Pulmonary artery endothelial cell (primary cell): ENCODE measurements around the gene NXNL2. TPM values are rescaled to one million over a fixed set of nuclear protein-coding genes. Genes with fewer than 3 reads are reported as not detected.

Source experiments
- DNase-seq: peaks from one replicate; pipeline ENCODE4 v3.0.0-alpha.2; 2011; ENCODE audit warnings: low read depth, low spot score
- total RNA-seq: library from RNA; depleted of rRNA; stranded (reverse); fragments of >200 nt; gene quantifications from 2 replicates; pipeline ENCODE4 v1.2.3, GENCODE V29; 2014

The NXNL2 gene
- total RNA-seq, 1 donor from 2014 or later: not detected

DNA sequence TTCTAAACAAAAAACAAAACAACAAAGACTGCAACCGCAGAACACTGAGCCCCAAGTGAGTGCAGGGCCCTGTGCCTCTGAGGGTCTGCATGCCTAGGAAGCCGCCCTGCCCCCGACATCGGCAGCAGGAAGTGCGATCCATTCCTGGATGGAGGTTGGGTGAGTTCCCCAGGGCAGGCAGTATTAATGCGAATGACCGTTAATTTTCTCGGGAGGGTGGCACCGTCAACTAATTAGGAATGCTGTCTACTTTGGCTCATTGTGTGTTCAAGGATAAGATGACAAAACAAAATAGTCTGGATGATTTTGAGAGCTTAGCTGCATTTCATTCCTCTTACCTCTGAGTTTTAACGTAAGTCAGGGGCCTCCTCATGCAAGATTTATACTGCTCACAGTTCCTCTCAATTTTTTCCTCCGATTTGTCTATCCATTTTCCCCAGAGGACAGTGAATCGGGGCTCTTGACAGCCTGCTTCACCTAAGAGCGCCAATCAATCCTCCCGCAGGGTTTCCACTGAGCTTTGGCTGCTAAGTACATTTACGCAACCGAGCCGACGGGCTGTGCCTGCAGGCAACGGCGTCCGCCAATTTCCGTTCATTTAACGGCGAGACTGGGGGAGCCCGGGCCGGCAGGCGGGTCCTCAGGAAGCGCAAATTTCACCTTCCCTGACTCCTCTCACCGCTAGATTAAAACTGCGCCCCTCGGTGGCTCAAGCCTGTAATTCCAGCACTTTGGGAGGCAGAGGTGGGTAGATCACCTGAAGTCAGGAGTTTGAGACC lies 2.9 kb upstream of the NXNL2 start:
- no peak for DNase-seq

GRCh38 chr9:88533951-88534455 lies 975 bp upstream of the NXNL2 start:
- no peak for DNase-seq

DNA sequence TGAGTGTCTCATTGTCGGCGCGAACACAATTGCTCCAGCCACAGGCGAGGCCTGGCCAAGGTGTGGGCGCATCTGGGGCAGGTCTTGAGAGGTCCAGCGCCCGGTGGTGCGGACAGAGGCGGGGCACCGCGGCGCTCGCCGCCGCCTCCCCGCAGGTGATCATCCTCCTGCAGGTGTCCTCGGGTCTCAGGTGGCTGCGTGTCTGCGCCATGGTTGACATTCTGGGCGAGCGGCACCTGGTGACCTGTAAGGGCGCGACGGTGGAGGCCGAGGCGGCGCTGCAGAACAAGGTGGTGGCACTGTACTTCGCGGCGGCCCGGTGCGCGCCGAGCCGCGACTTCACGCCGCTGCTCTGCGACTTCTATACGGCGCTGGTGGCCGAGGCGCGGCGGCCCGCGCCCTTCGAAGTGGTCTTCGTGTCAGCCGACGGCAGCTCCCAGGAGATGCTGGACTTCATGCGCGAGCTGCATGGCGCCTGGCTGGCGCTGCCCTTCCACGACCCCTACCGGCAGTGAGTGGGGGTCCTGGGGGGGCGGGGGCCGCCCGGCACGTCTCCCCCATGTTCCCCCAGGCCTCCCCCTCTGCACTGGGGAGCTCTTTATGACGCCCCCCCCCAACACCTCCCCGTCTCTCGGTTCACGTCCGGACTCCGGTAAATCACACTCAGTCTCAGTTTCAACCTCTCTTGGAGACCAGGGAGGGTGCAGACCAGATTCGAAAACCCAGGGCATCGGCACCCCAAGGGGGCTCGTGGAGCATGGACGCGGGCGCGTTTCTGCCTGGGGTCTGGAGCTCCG lies 446 bp downstream of the NXNL2 start:
- DNase-seq: no peak

DNA sequence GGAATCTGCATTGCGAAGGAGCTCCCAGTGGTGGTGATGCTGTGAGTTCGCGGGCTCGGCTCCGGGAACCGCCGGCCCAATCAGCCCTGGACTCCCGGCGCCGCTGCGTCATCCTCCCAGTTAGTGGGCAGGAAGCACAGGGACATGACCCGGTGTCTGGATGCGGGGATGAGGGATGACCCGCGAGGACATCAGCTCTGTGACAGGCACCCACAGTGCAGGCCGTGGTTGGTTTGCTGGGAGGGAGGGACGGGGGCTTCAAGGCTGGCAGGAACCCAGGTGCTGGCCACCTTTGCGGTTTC lies 996 bp downstream of the NXNL2 start:
- no peak for DNase-seq

- DNase-seq: no peak
Measured at GRCh38 chr9:88536951-88537760, 2.2 kb downstream of the NXNL2 start.

DNA sequence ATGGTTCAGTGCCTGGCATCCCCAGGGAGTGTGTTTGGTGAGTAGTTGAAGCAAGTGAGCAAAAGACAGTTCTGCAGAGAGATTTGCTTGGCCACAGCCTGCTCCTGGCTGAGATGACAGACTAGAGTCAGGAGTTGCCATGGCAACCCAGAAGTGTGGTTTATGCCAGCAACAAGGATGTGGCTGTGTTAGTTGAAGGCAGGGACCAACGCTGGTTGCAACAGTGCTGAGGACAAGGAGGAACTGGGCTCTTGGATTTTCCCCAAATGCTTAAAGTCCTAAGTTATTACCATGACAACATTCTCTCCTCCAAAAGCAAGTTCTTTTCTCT lies 2.7 kb downstream of the NXNL2 start:
- DNase-seq: no peak

- no peak for DNase-seq
Measured at GRCh38 chr9:88538311-88539085, 3.5 kb downstream of the NXNL2 start.

GRCh38 chr9:88539246-88539645 lies 4.3 kb downstream of the NXNL2 start:
- no peak for DNase-seq

DNA sequence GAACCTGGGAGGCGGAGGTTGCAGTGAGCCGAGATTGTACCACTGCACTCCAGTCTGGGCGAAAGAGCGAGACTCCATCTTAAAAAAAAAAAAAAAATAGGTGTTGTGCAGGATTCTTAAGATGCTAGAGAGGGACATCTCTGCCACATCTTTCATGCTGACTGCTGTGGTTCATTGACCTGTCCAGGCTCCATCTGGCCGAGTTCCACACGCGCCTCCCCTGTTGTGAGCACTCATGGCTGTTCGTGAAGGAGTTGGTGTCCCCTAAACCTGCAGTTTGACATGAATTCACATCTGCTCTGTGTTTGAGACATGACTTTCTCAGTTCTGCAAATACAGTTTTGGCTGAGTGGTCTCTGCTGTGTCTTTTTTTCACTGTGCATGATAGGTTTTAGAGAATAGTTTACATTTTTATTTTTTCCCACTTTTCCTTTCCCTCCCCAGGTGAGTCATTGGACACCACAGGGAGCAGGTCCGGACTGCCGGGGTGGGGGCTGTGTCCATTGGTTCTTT lies 5.3 kb downstream of the NXNL2 start:
- no peak for DNase-seq

- DNase-seq: no peak
Measured at GRCh38 chr9:88544245-88544644, 9.3 kb downstream of the NXNL2 start.

- no peak for DNase-seq
Measured at GRCh38 chr9:88551546-88552137, 16.7 kb downstream of the NXNL2 start.

GRCh38 chr9:88553350-88553749 lies 18.4 kb downstream of the NXNL2 start:
- no peak for DNase-seq

GRCh38 chr9:88555268-88555980 lies 20.4 kb downstream of the NXNL2 start:
- no peak for DNase-seq

DNA sequence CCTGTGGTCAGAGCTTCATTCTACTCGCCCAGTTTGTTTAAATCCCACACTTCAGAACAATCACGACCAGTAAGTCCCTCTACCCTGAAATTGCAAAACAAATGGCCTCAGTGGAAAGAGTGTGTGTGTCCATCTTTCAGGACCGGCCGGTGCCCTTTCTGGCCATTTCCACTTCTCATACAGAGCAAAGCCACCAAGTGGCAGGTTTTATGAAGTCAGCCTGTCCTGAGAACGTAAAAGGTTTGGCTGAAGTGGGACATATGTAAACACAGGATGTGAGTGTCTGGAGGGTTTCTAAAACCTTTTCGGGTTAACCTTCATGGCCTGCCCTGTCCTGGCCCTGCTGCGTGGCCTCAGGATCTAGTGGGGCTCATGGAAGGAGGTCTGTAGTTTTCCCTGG lies 24.7 kb downstream of the NXNL2 start:
- no peak for DNase-seq

GRCh38 chr9:88567870-88568269 lies 32.9 kb downstream of the NXNL2 start:
- no peak for DNase-seq

DNA sequence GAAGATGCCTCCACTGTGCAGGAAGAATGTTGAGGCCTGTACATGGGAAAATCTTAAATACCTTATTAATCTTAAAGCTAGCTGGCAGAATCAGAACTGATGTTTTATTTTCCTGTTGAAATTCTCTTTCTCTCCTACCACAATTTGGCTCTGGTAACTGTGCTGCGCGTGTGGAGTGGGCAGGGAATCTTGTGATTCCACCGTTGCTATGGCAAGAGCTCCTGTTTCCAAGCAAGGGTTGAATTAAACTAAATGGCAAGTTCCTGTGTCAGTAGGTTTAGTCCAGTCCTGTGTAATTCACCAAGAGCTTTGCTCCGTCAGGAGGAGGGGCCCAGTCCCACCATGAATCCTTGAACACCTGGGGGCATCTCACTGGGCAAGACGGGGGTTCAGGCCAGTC lies 36.4 kb downstream of the NXNL2 start:
- DNase-seq: no peak

DNA sequence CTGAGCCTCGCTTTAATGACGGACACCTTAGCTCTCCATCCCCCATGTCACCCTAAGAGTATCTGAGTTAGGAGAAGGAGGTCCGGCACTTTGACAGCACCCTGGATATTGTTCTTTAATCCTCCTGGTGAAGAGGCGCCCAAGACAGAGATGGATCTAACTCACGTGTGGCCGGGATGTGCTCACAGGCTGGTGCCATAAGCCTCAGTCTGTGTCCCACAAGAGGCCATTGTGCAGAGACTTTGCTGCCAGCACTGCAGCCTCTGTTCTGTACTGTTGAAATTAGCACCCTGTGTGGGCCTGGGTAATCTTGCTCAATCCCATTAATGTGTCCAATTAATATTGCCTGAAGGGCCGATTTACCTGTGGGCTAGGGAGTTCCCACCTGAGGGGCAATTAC lies 37.7 kb downstream of the NXNL2 start:
- no peak for DNase-seq

- DNase-seq: no peak
Measured at GRCh38 chr9:88574953-88575352, 40.0 kb downstream of the NXNL2 start.

DNA sequence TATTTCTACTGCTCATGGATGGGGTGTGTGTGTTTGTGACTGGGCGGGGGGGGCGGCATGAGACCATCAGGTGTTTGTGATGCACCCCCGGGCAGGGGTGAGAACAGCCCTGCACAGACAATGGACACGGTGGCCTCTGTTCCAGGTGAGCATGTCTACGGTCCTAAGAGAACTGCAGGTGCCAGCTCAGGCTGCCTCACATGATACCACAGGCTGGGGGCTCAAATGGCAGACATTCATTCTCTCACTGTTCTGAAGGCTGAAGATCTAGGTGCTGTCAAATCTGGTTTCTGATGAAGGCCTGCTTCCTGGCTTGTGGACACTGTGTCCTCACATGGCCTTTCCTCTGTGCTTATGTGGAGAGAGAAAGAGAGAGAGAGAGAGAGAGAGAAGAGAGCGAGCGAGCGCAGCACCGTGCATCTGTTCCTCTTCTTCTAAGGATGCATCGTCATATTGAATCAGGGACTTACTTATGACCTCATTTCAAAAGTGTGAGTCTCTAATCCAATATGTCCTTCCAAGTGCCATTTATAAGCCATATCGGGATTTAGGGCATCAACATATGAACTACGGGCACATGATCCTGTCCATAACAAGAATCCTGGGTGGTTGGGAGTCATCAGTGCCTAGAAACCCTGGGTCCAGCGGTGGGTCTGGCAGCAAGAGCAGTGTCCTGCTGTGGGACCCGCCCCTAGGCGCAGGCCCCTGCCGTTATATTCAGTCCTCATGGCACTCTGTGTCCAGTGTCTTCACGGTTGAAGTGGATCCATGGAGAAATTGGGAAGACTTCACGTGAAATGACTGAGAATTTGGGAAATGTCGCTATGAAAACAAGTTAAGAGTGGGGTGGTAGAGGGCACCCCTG lies 42.5 kb downstream of the NXNL2 start:
- DNase-seq: no peak
